HG03139 (cell line): ENCODE measurements around the gene SYNE2.

Experiments
- ATAC-seq: cut with Tn5 transposase; IDR thresholded peaks from one replicate; pipeline ENCODE4 v1.9.1; 2021; ENCODE audit not compliant: unreplicated experiment

SYNE2 gene

DNA sequence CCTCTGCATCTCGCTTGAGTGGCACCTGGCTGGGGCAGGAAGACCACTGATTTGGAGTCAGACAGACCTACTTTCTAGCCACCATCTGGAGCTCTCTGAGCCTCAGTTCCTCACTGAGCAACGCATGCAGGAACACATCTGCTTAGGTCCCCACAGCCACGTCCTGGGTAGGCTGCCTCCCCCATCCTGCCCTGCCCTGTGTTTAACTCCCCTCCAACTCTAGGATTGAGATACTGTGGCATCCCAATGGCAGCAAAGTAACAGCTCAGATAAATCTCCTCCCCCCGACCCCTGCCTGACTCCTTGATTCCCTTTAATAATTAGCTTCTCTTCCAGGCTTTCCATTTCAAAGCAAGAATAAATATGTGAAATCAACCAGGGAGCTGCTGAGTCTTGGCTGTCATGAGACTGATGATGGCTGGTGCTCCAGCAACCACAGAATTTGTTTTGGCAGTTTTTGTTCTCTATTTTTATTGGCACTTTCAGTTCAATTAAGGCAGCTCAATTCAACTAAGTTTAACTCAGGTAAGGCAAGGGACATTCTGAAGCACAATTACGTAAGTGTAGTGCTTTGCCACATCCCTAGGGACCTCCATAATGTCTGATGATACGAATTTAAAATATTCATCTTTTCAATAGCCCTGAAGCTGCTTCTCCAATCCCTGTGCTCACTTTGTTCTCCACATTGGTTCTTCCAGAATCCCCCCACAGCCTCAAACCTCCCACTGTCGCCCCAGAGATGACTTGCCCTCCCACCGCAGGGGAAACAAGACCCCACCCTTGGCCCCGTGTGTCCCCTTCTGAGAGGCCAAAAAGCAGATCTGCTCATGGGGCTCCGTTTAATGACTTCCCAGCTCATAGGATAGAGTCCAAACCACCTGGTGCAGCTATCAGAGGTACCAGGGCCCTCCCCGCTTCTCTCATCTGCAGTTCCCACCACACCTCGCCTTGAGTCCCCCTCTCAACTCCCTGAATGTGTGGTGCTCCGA is 383.1 kb downstream of the SYNE2 start:
- ATAC-seq = peak; percentile 54

DNA sequence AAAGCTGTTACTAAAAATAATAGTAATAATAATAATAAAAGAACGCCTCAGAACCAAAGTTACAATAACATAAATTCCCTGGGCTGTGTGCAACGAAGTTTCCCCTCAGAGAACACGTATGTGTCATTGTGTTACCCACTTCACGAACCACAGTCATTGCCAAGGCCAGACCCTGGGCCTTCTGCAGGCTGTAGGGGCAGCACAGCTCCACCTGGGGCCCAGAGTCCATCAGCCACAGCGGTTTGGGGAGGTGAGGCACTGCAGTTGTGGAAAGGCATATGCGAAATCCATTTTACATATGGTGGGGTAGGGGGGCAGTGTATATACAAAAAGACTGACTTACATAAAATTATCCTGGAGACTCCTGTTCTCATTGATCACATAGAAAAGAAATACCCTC is 385.2 kb downstream of the SYNE2 start:
- no peak for ATAC-seq

DNA sequence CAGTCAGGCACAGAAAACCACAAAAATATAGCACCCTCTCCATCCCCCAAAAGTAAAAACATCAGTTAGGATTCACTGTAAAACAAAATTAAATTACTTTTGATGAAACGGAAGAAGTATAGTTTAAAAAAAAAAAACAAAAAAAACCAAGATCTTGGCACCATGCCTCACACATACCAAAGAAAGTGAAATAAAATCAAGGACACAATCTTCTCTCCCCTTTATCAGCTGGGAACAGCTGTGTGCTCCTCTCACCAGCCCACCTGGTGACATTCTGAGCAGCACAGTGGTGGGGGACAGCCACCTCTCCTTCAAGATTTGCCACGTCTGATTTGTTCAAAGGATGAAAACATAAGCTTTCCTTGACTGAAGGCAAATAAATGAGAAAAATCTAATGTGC is 385.8 kb downstream of the SYNE2 start:
- ATAC-seq = no peak

DNA sequence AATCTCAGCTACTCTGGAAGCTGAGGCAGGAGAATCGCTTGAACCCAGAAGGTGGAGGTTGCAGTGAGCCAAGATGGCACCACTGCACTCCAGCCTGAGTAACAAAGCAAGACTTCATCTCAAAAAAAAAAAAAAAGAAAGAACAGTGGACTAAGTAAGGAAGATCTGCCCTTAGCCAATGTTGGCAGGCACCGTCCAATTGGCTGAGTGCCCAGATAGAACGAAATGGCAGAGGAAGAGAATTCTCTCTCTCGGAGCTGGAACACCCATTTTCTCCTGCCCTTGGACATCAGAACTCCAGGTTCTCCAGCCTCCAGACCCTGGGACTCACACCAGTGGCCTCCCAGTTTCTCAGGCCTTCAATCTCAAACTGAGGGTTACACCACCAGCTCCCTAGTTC is 391.5 kb downstream of the SYNE2 start:
- ATAC-seq = no peak

DNA sequence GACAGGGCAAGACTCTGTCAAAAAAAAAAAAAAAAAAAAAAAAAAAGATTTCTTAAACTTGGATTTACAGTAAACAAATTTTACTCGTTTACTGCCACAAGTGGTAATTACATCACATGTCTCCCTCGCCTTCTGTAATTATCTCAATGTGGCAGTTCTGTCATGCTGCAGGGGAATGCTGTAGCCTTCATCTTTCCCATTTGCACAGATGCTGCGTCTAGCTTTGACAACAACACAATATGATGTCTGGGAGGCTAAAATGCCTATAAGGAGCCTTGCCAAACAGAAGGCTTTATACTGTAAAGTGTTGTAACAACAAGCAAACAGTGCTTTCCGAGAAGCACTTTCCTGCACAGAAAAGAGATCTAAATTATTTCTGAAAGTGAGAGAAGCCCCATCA is 392.7 kb downstream of the SYNE2 start:
- ATAC-seq = no peak

DNA sequence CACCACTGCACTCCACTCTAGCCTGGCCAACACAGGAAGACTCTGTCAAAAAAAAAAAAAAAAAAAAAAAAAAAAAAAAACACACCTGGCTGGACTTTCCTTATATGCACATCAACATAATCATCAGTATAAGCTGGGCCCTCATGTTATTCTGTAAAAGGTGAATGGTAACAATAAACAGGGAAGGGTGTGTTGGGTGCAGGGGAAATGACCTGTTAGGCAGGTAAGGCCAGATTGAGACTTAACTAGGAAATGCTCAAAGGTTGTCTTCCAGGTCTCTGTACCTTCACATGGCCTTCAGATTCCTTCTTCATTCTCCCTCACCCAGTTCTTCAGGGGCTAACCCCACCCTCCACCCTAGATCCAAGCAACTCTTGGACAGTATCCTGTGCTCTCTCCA is 393.9 kb downstream of the SYNE2 start:
- ATAC-seq = no peak

DNA sequence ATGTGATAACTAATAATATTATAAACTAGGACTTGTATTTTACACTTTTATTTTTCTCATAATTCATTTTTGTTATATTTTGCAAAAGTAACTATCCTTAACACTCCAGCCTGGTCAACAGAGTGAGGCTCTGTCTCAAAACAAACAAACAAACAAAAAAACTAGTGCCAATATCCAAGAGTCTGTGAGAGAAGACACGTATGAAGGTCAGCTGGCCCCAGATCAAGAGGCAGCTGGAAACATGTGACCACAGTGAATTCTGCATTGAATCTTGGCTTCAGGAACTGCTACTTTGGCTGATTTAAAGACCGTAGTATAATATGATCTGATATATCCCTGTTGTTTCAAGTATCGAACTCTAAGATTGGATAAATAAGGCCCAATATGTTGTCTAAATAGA is 394.4 kb downstream of the SYNE2 start:
- no peak for ATAC-seq

DNA sequence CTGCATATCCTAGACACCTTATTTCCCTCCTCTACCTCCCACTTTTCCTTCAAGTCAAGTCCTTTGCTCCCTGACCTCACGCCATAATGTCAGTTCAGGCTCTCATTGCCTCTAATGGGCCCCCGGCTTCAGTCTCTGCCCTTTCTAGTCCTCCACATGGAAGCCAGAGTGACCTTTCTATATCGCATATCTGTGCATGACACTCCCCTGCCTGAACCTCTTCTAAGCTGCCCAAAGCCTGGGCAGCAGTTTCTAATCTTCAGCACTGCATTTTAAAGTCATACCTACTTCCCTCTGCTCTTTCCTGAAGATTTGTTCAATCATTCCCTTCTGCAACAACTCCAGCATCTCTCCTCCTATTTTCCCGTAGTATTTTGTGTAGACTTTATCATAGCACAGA is 395.9 kb downstream of the SYNE2 start:
- ATAC-seq = no peak

DNA sequence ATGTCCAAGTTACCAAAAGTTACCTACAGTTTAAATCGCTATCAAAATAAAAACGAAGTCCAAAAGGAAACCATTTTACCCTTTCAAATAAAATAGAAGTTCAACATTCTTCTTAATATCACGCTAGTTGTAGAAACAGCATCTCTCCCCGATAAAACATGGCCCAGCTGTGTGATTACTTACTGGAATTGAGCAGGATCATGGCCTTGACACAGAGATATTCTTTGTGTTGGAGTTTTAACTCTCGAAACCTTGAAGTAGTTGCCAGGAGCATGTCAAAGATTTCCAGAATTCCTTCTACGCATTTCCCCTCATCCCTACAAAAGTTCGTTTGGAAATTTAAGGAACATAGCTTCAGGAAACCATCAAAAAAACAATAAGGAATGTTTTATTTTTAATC is 396.6 kb downstream of the SYNE2 start:
- no peak for ATAC-seq

DNA sequence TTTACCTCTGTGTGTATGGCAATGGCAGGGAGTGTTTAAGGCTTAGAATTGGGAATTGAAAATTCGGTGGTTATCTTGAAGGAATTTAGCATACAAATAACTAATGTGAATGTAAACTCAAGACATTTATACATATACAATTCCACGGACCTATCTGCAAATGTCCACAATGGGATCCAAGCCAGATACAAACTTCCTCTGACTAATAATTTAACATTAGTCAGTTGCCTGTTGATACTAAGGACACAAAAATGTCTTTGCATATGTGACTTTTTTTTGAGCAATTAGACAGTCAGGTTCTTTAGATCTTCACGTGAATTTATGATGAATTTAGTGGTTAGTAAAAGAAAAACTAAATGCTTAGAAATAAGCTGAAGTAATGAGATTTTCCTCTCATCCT is 400.9 kb downstream of the SYNE2 start:
- no peak for ATAC-seq

DNA sequence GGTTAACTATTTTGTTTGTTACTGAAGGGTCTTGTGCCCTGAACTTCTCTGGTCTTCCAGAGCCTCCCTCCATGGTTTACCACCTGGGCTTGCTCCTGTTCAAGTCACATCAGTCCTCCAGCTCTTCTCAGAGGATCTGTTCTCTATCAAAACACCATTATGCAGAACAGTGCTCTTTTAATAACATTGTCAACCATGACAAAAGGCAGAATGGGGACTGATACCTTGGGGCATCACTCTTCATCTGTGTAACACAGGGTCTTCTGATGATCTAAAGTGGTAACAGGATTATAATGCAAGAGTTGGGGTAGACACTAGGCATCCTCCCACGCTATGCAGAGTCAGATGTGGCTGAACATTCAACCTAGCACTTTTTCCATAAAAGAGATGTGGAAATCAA is 403.0 kb downstream of the SYNE2 start:
- ATAC-seq = no peak

DNA sequence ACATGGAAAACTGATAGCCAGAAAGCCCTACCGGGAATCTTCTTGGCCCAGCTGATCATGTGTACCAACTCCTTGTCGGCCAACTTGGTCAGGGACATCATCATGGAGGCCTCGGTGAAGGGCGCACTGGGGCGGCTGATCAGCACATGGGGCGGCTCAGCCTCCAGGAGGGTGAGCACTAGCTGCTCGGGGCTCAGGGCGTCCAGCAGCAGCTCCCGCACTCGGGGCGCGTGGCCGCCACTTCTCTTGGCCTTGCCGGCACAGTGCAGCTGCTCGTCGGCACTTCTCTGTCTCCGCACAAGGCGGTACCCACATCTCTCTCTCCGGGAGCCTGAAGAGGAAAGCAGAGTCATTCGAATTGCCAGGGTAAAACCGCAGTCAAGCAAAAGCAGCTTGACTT is 407.6 kb downstream of the SYNE2 start:
- no peak for ATAC-seq

DNA sequence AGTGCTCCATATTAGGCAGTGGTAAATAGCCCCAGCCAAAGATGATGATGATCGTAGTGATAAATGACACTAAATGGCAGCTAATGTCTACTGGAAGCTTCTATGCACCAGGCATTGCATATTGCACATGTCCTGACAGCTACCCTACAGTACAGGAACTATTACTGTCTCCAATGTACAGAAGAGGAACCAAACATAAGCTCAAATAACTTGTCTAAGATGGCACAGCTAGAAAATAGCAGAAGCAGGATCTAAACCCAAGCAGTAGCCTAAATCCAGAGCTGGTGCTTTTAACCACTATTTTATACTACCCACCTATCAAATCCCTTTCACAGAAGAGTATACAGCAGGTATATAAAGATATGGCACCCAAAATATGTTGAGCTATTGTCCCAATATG is 412.4 kb downstream of the SYNE2 start:
- no peak for ATAC-seq

DNA sequence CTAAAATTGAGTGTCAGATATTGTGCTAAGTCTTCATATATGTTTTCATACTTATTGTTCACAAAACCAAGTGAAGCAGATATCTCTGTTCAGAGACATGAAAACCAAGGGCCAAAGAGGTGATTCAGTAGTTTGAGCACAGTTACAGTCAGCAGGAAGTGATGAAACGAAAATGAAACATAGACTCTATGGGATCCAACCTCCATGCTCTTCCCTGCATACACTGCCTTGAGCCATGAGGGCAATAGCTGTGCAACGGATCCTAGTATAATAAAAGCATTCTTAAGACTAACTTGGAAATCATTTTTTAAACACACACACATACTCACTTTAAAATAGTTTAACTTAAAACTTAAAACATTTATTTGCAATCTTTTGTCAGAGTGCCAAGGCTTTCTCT is 413.4 kb downstream of the SYNE2 start:
- ATAC-seq = no peak

DNA sequence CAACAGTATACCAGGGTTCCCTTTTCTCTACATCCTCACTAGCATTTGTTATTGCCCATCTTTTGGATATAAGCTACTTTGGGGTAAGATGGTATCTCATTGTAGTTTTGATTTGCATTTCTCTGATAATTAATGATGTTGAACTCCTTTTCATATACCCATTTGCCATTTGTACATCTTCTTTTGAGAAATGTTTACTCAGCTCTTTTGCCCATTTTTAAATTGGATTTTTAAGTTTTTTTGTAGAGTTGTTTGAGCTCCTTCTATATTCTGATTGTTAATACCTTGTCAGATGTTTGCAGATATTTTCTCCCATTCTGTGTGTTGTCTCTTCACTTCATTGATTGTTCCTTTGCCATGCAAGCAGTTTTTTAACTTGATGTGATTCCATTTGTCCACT is 419.2 kb downstream of the SYNE2 start:
- no peak for ATAC-seq
